K562 (cell line): ENCODE measurements around the gene MZB1. TPM values are rescaled to one million over a fixed set of nuclear protein-coding genes. Genes with fewer than 3 reads are reported as not detected.

Source experiments
- DDX20 ChIP-seq: fragments of 450-650 bp; IDR thresholded peaks from 2 replicates; pipeline ENCODE4 v1.6.1; 2016; ENCODE audit warnings: missing genetic modification characterization, low read depth, mild to moderate bottlenecking, missing compliant biosample characterization, moderate library complexity
- ID3 ChIP-seq, 2 experiments: fragments of 250-450 bp in 1 of 2; fragments of 450-650 bp in 1 of 2; sonication (Bioruptor Pico) in 1 of 2; IDR thresholded peaks; 2 replicates each; pipeline versions ENCODE4 v1.6.1 to v1.8.0; 2016 to 2021; ENCODE audit warnings: mild to moderate bottlenecking in 2 of 2, moderate library complexity in 2 of 2, missing compliant biosample characterization in 1 of 2, missing genetic modification characterization in 1 of 2
- REST ChIP-seq, 2 experiments: fragments of 450-650 bp; formaldehyde crosslinking in 1 of 2; IDR thresholded peaks; 2 replicates each; pipeline versions ENCODE4 v1.4.0 to v1.6.1; 2014 to 2020; ENCODE audit warnings: mild to moderate bottlenecking in 2 of 2, borderline replicate concordance in 1 of 2, low read depth in 1 of 2
- SIN3B ChIP-seq: fragments of 450-650 bp; IDR thresholded peaks from 2 replicates; pipeline ENCODE4 v1.6.1; 2017; ENCODE audit warnings: low read depth, mild to moderate bottlenecking, moderate library complexity
- UBTF ChIP-seq, 2 experiments: IDR thresholded peaks; 2 replicates each; pipeline ENCODE4 v1.6.1; 2012; ENCODE audit warnings: improper control_type of control experiment in 2 of 2, low read depth in 2 of 2, low read length in 2 of 2, borderline replicate concordance in 1 of 2
- ZNF316 ChIP-seq: fragments of 450-650 bp; IDR thresholded peaks from 2 replicates; pipeline ENCODE4 v1.6.1; 2016
- ZNF408 ChIP-seq: fragments of 250-450 bp; sonication (Bioruptor Pico); IDR thresholded peaks from 2 replicates; pipeline ENCODE4 v1.4.0; 2020; ENCODE audit warnings: low read depth, mild to moderate bottlenecking, moderate library complexity
- ZNF717 ChIP-seq: fragments of 250-450 bp; sonication (Bioruptor Pico); IDR thresholded peaks from 2 replicates; pipeline ENCODE4 v1.5.0; 2021
- polyA plus RNA-seq, 8 experiments: library from polyadenylated mRNA; depleted of rRNA in 4 of 8; stranded (reverse) in 5 of 8; unstranded in 3 of 8; fragments of >200 nt; fragmentation: Nextera tagmentation in 2 of 8; fragmentation: Illumina TruSeq in 1 of 8; extraction: Ambion mirVana in 2 of 8; extraction: Trizol in 1 of 8; gene quantifications; 2 replicates each; pipeline versions ENCODE4 v1.2.1 to v1.2.3, GENCODE V29; 2011 to 2014; ENCODE audit warnings: inconsistent platforms in 1 of 8, missing spikeins in 1 of 8
- total RNA-seq, 7 experiments: library from RNA; depleted of rRNA in 6 of 7; stranded (reverse); fragments of >200 nt in 6 of 7; fragmentation: Illumina TruSeq in 2 of 7; extraction: Trizol in 2 of 7; gene quantifications; 2 replicates each; pipeline versions ENCODE4 v1.2.1 to v1.2.3, GENCODE V29; 2011 to 2021; ENCODE audit warnings: low replicate concordance in 1 of 7
- TF ChIP-seq, protein P1 (sequence below): IDR thresholded peaks from 2 replicates; pipeline ENCODE4 v1.6.1; 2011; ENCODE audit warnings: borderline replicate concordance, low read depth, mild to moderate bottlenecking, moderate library complexity, low read length; ENCODE audit not compliant: insufficient read depth, poor library complexity, severe bottlenecking
- TF ChIP-seq, protein P2 (sequence below): sonication (generic); formaldehyde crosslinking; IDR thresholded peaks from 2 replicates; pipeline ENCODE4 v1.8.1; 2023; ENCODE audit warnings: mild to moderate bottlenecking, missing genetic modification reagents

MZB1 gene
- total and polyA plus RNA-seq, 9 of the 15 experiments (the other 6 are each of a cell fraction or from before 2014, with no cell fraction given): 0.13 to 0.31 TPM; not detected in 7

GRCh38 chr5:139402561-139403158, 12.9 kb upstream of the MZB1 start (continued):
- TF ChIP-seq REST (IDR thresholded peaks at IDR 0.05; ENCODE audit: borderline replicate concordance) (peak; percentile 4; the same call in 1 of the 2 replicates), REST (CRISPR knock-in tag; IDR thresholded peaks at IDR 0.05; ENCODE audit: low read depth) (no peak), SIN3B (no peak), ID3 (CRISPR knock-in tag; IDR thresholded peaks at IDR 0.05) (no peak), ID3 (tag; IDR thresholded peaks at IDR 0.05) (no peak), ZNF408 (CRISPR knock-in tag) (no peak), DDX20 (no peak), UBTF (IDR thresholded peaks at IDR 0.05; ENCODE audit: borderline replicate concordance in 1 of 2, low read depth in 2 of 2, low read length in 2 of 2) (no peak), ZNF717 (CRISPR knock-in tag) (no peak), ZNF316 (peak; percentile 44; the same call in 1 of the 2 replicates)
- TF ChIP-seq, protein P1, sequence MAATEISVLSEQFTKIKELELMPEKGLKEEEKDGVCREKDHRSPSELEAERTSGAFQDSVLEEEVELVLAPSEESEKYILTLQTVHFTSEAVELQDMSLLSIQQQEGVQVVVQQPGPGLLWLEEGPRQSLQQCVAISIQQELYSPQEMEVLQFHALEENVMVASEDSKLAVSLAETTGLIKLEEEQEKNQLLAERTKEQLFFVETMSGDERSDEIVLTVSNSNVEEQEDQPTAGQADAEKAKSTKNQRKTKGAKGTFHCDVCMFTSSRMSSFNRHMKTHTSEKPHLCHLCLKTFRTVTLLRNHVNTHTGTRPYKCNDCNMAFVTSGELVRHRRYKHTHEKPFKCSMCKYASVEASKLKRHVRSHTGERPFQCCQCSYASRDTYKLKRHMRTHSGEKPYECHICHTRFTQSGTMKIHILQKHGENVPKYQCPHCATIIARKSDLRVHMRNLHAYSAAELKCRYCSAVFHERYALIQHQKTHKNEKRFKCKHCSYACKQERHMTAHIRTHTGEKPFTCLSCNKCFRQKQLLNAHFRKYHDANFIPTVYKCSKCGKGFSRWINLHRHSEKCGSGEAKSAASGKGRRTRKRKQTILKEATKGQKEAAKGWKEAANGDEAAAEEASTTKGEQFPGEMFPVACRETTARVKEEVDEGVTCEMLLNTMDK: peak; percentile 77
- TF ChIP-seq, protein P2, sequence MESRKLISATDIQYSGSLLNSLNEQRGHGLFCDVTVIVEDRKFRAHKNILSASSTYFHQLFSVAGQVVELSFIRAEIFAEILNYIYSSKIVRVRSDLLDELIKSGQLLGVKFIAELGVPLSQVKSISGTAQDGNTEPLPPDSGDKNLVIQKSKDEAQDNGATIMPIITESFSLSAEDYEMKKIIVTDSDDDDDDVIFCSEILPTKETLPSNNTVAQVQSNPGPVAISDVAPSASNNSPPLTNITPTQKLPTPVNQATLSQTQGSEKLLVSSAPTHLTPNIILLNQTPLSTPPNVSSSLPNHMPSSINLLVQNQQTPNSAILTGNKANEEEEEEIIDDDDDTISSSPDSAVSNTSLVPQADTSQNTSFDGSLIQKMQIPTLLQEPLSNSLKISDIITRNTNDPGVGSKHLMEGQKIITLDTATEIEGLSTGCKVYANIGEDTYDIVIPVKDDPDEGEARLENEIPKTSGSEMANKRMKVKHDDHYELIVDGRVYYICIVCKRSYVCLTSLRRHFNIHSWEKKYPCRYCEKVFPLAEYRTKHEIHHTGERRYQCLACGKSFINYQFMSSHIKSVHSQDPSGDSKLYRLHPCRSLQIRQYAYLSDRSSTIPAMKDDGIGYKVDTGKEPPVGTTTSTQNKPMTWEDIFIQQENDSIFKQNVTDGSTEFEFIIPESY: peak; percentile 20; the same call in 1 of the 2 replicates
